HEK293 (cell line): ENCODE data around the gene TOP3A.
"Not testable (repeated sequence)": the region's sequence is repeated elsewhere in the genome, so short reads cannot be mapped to it uniquely, and the experiment has no call there.

Experiments
- CTCF ChIA-PET: fragments of 350-600 bp; formaldehyde crosslinking; extraction: SDS; loops from one replicate; lab custom pipeline; 2021; ENCODE audit warnings: antibody characterized with exemption; lab: Yijun Ruan, JAX
- POLR2A ChIA-PET: fragments of 300-600 bp; formaldehyde crosslinking; extraction: SDS; loops from one replicate; lab custom pipeline; 2020; ENCODE audit warnings: antibody characterized with exemption, inconsistent platforms; lab: Yijun Ruan, JAX
- H3K27ac ChIP-seq: fragments of 200-500 bp; sonication (Bioruptor generic); 2 replicates; pipeline ENCODE4 v1.5.1; 2014; ENCODE audit warnings: low read depth, low read length, control low read depth, inconsistent platforms; ENCODE audit errors: extremely low read depth
- H3K36me3 ChIP-seq, 2 experiments: fragments of 200-500 bp in 1 of 2; sonication (Bioruptor generic) in 1 of 2; 1 replicate in 1 of 2; 2 replicates in 1 of 2; pipeline ENCODE4 v1.5.1; 2014 to 2017; ENCODE audit warnings: inconsistent platforms in 2 of 2, low read length in 2 of 2; ENCODE audit not compliant: control insufficient read depth in 2 of 2, insufficient read depth in 1 of 2
- H3K4me1 ChIP-seq: fragments of 200-500 bp; sonication (Bioruptor generic); 2 replicates; pipeline ENCODE4 v1.5.1; 2014; ENCODE audit warnings: mild to moderate bottlenecking, low read length, inconsistent platforms; ENCODE audit not compliant: control insufficient read depth, insufficient read depth
- H3K4me3 ChIP-seq: 2 replicates; pipeline ENCODE4 v1.5.1; 2011; ENCODE audit warnings: low read depth, mild to moderate bottlenecking, control low read depth, low read length, moderate library complexity
- H3K9me3 ChIP-seq: fragments of 200-500 bp; sonication (Bioruptor generic); 2 replicates; pipeline ENCODE4 v1.5.1; 2014; ENCODE audit warnings: low read depth, low read length, inconsistent platforms; ENCODE audit not compliant: control insufficient read depth, insufficient read depth
- GFI1B ChIP-seq: fragments of 450-650 bp; formaldehyde crosslinking; IDR thresholded peaks from 2 replicates; pipeline ENCODE4 v1.5.1; 2016; ENCODE audit warnings: missing biosample characterization, missing genetic modification characterization
- GLIS2 ChIP-seq: fragments of 450-650 bp; formaldehyde crosslinking; IDR thresholded peaks from 2 replicates; pipeline ENCODE4 v1.5.1; 2016; ENCODE audit warnings: missing biosample characterization, missing genetic modification characterization
- KLF10 ChIP-seq: fragments of 450-650 bp; IDR thresholded peaks from 2 replicates; pipeline ENCODE4 v1.5.1; 2018; ENCODE audit warnings: missing biosample characterization, mild to moderate bottlenecking, missing genetic modification characterization
- MYNN ChIP-seq: fragments of 450-650 bp; formaldehyde crosslinking; IDR thresholded peaks from 2 replicates; pipeline ENCODE4 v1.5.1; 2016; ENCODE audit warnings: missing biosample characterization, missing genetic modification characterization, borderline replicate concordance
- PRDM4 ChIP-seq: fragments of 450-650 bp; formaldehyde crosslinking; IDR thresholded peaks from 2 replicates; pipeline ENCODE4 v1.5.1; 2017; ENCODE audit warnings: missing biosample characterization, missing genetic modification characterization
- WT1 ChIP-seq: fragments of 450-650 bp; formaldehyde crosslinking; IDR thresholded peaks from 2 replicates; pipeline ENCODE4 v1.5.1; 2016; ENCODE audit warnings: missing biosample characterization, missing genetic modification characterization
- YY1 ChIP-seq: fragments of 450-650 bp; formaldehyde crosslinking; IDR thresholded peaks from 2 replicates; pipeline ENCODE4 v1.5.1; 2018; ENCODE audit warnings: missing biosample characterization, missing genetic modification characterization
- ZBTB20 ChIP-seq: fragments of 450-650 bp; formaldehyde crosslinking; IDR thresholded peaks from 2 replicates; pipeline ENCODE4 v1.5.1; 2016; ENCODE audit warnings: missing biosample characterization, missing genetic modification characterization
- ZBTB8A ChIP-seq: fragments of 450-650 bp; formaldehyde crosslinking; IDR thresholded peaks from 2 replicates; pipeline ENCODE4 v1.5.1; 2016; ENCODE audit warnings: missing biosample characterization, missing genetic modification characterization
- ZFP3 ChIP-seq: fragments of 450-650 bp; formaldehyde crosslinking; IDR thresholded peaks from 2 replicates; pipeline ENCODE4 v1.5.1; 2016; ENCODE audit warnings: low read depth, missing biosample characterization, missing genetic modification characterization
- ZFP37 ChIP-seq: fragments of 450-650 bp; formaldehyde crosslinking; IDR thresholded peaks from 2 replicates; pipeline ENCODE4 v1.5.1; 2016; ENCODE audit warnings: missing biosample characterization, missing genetic modification characterization
- ZNF140 ChIP-seq: fragments of 450-650 bp; formaldehyde crosslinking; IDR thresholded peaks from 2 replicates; pipeline ENCODE4 v1.5.1; 2016; ENCODE audit warnings: missing biosample characterization, missing genetic modification characterization
- ZNF169 ChIP-seq: fragments of 450-650 bp; formaldehyde crosslinking; IDR thresholded peaks from 2 replicates; pipeline ENCODE4 v1.5.1; 2016; ENCODE audit warnings: missing biosample characterization, missing genetic modification characterization
- ZNF239 ChIP-seq: fragments of 450-650 bp; formaldehyde crosslinking; IDR thresholded peaks from 2 replicates; pipeline ENCODE4 v1.5.1; 2016; ENCODE audit warnings: missing biosample characterization, missing genetic modification characterization
- ZNF404 ChIP-seq: fragments of 450-650 bp; formaldehyde crosslinking; IDR thresholded peaks from 2 replicates; pipeline ENCODE4 v1.5.1; 2017; ENCODE audit warnings: missing biosample characterization, missing genetic modification characterization
- ZNF426 ChIP-seq: fragments of 450-650 bp; formaldehyde crosslinking; IDR thresholded peaks from 2 replicates; pipeline ENCODE4 v1.5.1; 2017; ENCODE audit warnings: missing biosample characterization, missing genetic modification characterization, mild to moderate bottlenecking, inconsistent platforms, moderate library complexity
- ZNF510 ChIP-seq: fragments of 450-650 bp; formaldehyde crosslinking; IDR thresholded peaks from 2 replicates; pipeline ENCODE4 v1.5.1; 2018; ENCODE audit warnings: mild to moderate bottlenecking, missing genetic modification characterization, missing biosample characterization; ENCODE audit not compliant: insufficient replicate concordance
- ZNF76 ChIP-seq: fragments of 450-650 bp; formaldehyde crosslinking; IDR thresholded peaks from 2 replicates; pipeline ENCODE4; 2016; ENCODE audit warnings: low read depth, missing biosample characterization, missing genetic modification characterization, borderline replicate concordance
- ZNF792 ChIP-seq: fragments of 450-650 bp; formaldehyde crosslinking; IDR thresholded peaks from 2 replicates; pipeline ENCODE4 v1.5.1; 2016; ENCODE audit warnings: missing biosample characterization, missing genetic modification characterization
- TF ChIP-seq, protein P1 (sequence below): fragments of 450-650 bp; formaldehyde crosslinking; IDR thresholded peaks from 2 replicates; pipeline ENCODE4 v1.5.1; 2016; ENCODE audit warnings: missing biosample characterization, missing genetic modification characterization
- TF ChIP-seq, protein P2 (sequence below): fragments of 450-650 bp; formaldehyde crosslinking; IDR thresholded peaks from 2 replicates; pipeline ENCODE4 v1.5.1; 2016; ENCODE audit warnings: missing biosample characterization, missing genetic modification characterization, borderline replicate concordance

TOP3A gene

DNA sequence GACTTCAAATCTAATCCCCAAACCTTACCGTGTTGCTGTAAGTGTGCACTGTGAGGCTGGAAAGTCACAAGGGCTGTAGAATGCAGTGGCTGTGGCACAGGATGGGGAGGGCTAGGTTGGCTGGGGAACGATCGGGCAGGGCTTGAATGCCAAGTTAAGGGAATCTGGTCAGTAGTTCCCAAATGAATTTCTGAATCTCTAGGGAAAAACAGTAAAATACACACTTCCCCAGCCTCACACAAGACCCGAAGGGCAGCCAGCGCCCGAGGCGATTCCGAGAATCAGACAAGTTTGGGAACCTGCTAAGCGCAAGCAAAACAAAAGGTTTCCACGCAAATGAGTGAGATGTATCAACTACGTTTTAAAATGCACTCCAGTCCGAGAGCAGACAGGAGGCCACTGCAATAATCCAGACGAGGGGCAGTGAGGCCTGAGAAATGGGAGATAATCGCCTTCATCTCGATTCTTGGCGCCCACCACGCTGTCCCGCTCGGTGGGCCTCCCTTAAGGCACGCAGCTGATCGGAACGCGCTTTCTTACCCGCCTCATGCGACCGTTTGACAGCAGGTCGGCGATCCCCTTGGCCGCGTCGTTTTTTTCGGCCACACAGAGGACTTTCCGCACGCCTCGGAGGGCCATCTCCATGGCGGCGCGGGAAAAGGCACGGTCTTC lies 599 bp downstream of the TOP3A start:
- POLR2A ChIA-PET: interaction anchor here (0.6 to 1.5 kb wide), 13 partner anchors 8 to 96 kb away, joined by 3 to 8 read pairs (median 3); partner anchors contain the start of genes MIEF2 and SHMT1
- H3K27ac ChIP-seq: peak overlapping the region; percentile 93

GRCh38 chr17:18309202-18309601 lies 5.6 kb downstream of the TOP3A start:
- POLR2A ChIA-PET: no interaction called here
- H3K4me3 ChIP-seq: no peak overlapping the region
- TF ChIP-seq PRDM4 (tag by site-specific recombination) (no peak), GFI1B (tag by site-specific recombination) (no peak), ZNF426 (tag by site-specific recombination) (no peak), ZNF140 (tag by site-specific recombination) (peak; percentile 95)
- CTCF ChIA-PET: no interaction called here
- H3K4me1 ChIP-seq: peaks cover 12% of the 10 kb centered on the region
- peaks cover 73 to 92% of the 10 kb centered on the region in 2 experiments for H3K36me3 ChIP-seq
- no peak overlapping the region for H3K27ac ChIP-seq
- H3K9me3 ChIP-seq: no peaks in the 10 kb centered on the region

More for the DNA sequence above, 599 bp downstream of the TOP3A start:
- CTCF ChIA-PET: interaction anchor here (0.9 to 1.1 kb wide), 2 partner anchors 67 to 96 kb away, joined by 3 read pairs; no protein-coding TSS in a partner anchor
- H3K4me1 ChIP-seq: peaks cover 21% of the 10 kb centered on the region
- H3K4me3 ChIP-seq: peak overlapping the region; percentile 85
- no peaks in the 10 kb centered on the region for H3K9me3 ChIP-seq
- TF ChIP-seq YY1 (tag by site-specific recombination) (peak; percentile 79), ZFP37 (tag by site-specific recombination) (0 out of 2 replicates have a peak, but pooled peaks have one; percentile 48), ZNF169 (tag by site-specific recombination) (no peak)
- TF ChIP-seq, all 188 proteins: peak for 2
- peaks cover 30 to 72% of the 10 kb centered on the region in 2 experiments for H3K36me3 ChIP-seq

- H3K36me3 ChIP-seq: peaks cover 85 to 92% of the 10 kb centered on the region in 2 experiments
- not testable (repeated sequence) for H3K4me1 ChIP-seq, H3K9me3 ChIP-seq, H3K4me3 ChIP-seq, H3K27ac ChIP-seq
- CTCF ChIA-PET: interaction anchor here (0.9 kb wide), 1 partner anchor 9 kb away, joined by 3 read pairs; no protein-coding TSS in a partner anchor
- POLR2A ChIA-PET: interaction anchor here (1.2 kb wide), 1 partner anchor 16 kb away, joined by 5 read pairs; no protein-coding TSS in a partner anchor
These were observed 11.6 kb downstream of the TOP3A start for GRCh38 chr17:18303206-18303605.

GRCh38 chr17:18300725-18301480 lies 13.9 kb downstream of the TOP3A start:
- TF ChIP-seq MYNN (tag by site-specific recombination) (no peak), ZBTB8A (tag by site-specific recombination) (no peak), ZNF76 (no peak), GLIS2 (no peak), ZBTB20 (tag by site-specific recombination) (no peak), KLF10 (no peak), ZNF510 (no peak), ZNF404 (tag by site-specific recombination) (no peak), ZFP3 (tag by site-specific recombination) (no peak), ZNF239 (tag by site-specific recombination) (no peak), WT1 (tag by site-specific recombination) (no peak), ZNF426 (tag by site-specific recombination) (no peak), ZNF792 (tag by site-specific recombination) (no peak)
- TF ChIP-seq, protein P1, sequence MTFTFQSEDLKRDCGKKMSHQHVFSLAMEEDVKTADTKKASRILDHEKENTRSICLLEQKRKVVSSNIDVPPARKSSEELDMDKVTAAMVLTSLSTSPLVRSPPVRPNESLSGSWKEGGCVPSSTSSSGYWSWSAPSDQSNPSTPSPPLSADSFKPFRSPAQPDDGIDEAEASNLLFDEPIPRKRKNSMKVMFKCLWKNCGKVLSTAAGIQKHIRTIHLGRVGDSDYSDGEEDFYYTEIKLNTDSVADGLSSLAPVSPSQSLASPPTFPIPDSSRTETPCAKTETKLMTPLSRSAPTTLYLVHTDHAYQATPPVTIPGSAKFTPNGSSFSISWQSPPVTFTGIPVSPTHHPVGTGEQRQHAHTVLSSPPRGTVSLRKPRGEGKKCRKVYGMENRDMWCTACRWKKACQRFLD (tag by site-specific recombination): no peak
- TF ChIP-seq, protein P2, sequence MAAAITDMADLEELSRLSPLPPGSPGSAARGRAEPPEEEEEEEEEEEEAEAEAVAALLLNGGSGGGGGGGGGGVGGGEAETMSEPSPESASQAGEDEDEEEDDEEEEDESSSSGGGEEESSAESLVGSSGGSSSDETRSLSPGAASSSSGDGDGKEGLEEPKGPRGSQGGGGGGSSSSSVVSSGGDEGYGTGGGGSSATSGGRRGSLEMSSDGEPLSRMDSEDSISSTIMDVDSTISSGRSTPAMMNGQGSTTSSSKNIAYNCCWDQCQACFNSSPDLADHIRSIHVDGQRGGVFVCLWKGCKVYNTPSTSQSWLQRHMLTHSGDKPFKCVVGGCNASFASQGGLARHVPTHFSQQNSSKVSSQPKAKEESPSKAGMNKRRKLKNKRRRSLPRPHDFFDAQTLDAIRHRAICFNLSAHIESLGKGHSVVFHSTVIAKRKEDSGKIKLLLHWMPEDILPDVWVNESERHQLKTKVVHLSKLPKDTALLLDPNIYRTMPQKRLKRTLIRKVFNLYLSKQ (tag by site-specific recombination): no peak
- Histone ChIP-seq H3K27ac (no peak overlapping the region), H3K4me1 (no peaks in the 10 kb centered on the region), H3K36me3 (peaks cover 73 to 85% of the 10 kb centered on the region in 2 experiments), H3K9me3 (no peaks in the 10 kb centered on the region), H3K4me3 (no peak overlapping the region)
- ChIA-PET CTCF (interaction anchor here (1.5 kb wide), 1 partner anchor 52 kb away, joined by 5 read pairs; no protein-coding TSS in a partner anchor), POLR2A (interaction anchor here (0.6 to 1.1 kb wide), 2 partner anchors 25 to 65 kb away, joined by 3 to 5 read pairs; no protein-coding TSS in a partner anchor)
